GM23338 (cell line): ENCODE data around the gene PLEK. TPM values are rescaled to one million over a fixed set of nuclear protein-coding genes. Genes with fewer than 3 reads are reported as not detected.

ENCODE experiments used
- ATAC-seq: fragments of 200-7000 bp; cut with Tn5 transposase; 3 replicates; pipeline ENCODE4 v1.9.1; 2020
- DNase-seq: peaks from one replicate; pipeline ENCODE4 v3.0.0-alpha.2; 2015; ENCODE audit warnings: low spot score
- H2AFZ ChIP-seq: fragments of 200-600 bp; sonication (generic); 2 replicates; pipeline ENCODE4 v1.8.0; 2016; ENCODE audit warnings: antibody characterized with exemption, mild to moderate bottlenecking, moderate library complexity
- H3F3A ChIP-seq: fragments of 200-600 bp; sonication (generic); replicated peaks from 2 replicates; pipeline ENCODE4 v1.8.0; 2017; ENCODE audit warnings: antibody characterized with exemption, mixed run types, low read depth
- H3K27ac ChIP-seq: fragments of 200-600 bp; sonication (generic); 2 replicates; pipeline ENCODE4 v1.6.1; 2016; ENCODE audit warnings: low read depth
- H3K27me3 ChIP-seq: fragments of 200-600 bp; sonication (generic); 2 replicates; pipeline ENCODE4 v1.8.0; 2016; ENCODE audit warnings: mild to moderate bottlenecking, mixed run types, moderate library complexity; ENCODE audit not compliant: insufficient read depth
- H3K36me3 ChIP-seq: fragments of 200-600 bp; sonication (generic); 2 replicates; pipeline ENCODE4 v1.8.0; 2016; ENCODE audit warnings: mild to moderate bottlenecking; ENCODE audit not compliant: insufficient read depth
- H3K4me1 ChIP-seq: fragments of 200-600 bp; sonication (generic); 2 replicates; pipeline ENCODE4 v1.8.0; 2016; ENCODE audit warnings: mild to moderate bottlenecking, moderate library complexity; ENCODE audit not compliant: insufficient read depth
- H3K4me2 ChIP-seq: fragments of 200-600 bp; sonication (generic); 2 replicates; pipeline ENCODE4 v1.7.1; 2017; ENCODE audit warnings: mixed run types
- H3K4me3 ChIP-seq: fragments of 200-600 bp; sonication (generic); 2 replicates; pipeline ENCODE4 v1.6.1; 2016; ENCODE audit warnings: mixed run types
- H3K79me2 ChIP-seq: fragments of 200-600 bp; sonication (generic); replicated peaks from 2 replicates; pipeline ENCODE4 v1.8.0; 2017; ENCODE audit warnings: mild to moderate bottlenecking; ENCODE audit not compliant: insufficient read depth
- H3K9me2 ChIP-seq: fragments of 200-600 bp; sonication (generic); 2 replicates; pipeline ENCODE4 v1.8.0; 2017; ENCODE audit not compliant: insufficient read depth
- H4K20me1 ChIP-seq: fragments of 200-600 bp; sonication (generic); replicated peaks from 2 replicates; pipeline ENCODE4 v1.8.0; 2017; ENCODE audit warnings: mild to moderate bottlenecking; ENCODE audit not compliant: insufficient read depth
- H3K27ac Mint-ChIP-seq: 2 replicates; pipeline ENCODE4 v1.8.0; 2020; ENCODE audit warnings: inconsistent platforms, mild to moderate bottlenecking, moderate library complexity, mixed read lengths
- H3K27me3 Mint-ChIP-seq: 3 replicates; pipeline ENCODE4 v1.8.0; 2022; ENCODE audit warnings: low read depth, mild to moderate bottlenecking, moderate library complexity, mixed read lengths, inconsistent platforms; ENCODE audit not compliant: insufficient read depth, poor library complexity
- H3K36me3 Mint-ChIP-seq: 3 replicates; pipeline ENCODE4 v1.8.0; 2021; ENCODE audit warnings: low read depth, mild to moderate bottlenecking, inconsistent platforms, moderate library complexity, mixed read lengths
- H3K4me1 Mint-ChIP-seq: 3 replicates; pipeline ENCODE4 v1.8.0; 2020; ENCODE audit warnings: mild to moderate bottlenecking, inconsistent platforms, mixed read lengths
- H3K4me3 Mint-ChIP-seq: 3 replicates; pipeline ENCODE4 v1.8.0; 2021; ENCODE audit warnings: moderate library complexity, mild to moderate bottlenecking, inconsistent platforms, mixed read lengths
- H3K9me3 Mint-ChIP-seq: 3 replicates; pipeline ENCODE4 v1.8.0; 2020; ENCODE audit warnings: moderate library complexity, mild to moderate bottlenecking, inconsistent platforms, mixed read lengths
- CREB1 ChIP-seq: fragments of 250-450 bp; sonication (Bioruptor Pico); IDR thresholded peaks from 2 replicates; pipeline ENCODE4 v1.5.0; 2020; ENCODE audit warnings: low read depth, mild to moderate bottlenecking, moderate library complexity
- CTCF ChIP-seq, 2 experiments: fragments of 200-600 bp in 1 of 2; sonication (generic) in 1 of 2; conservative IDR thresholded peaks; 2 replicates each; pipeline versions ENCODE4 v1.5.1 to v1.6.1; 2016 to 2017; ENCODE audit warnings: antibody characterized with exemption in 2 of 2, low read depth in 2 of 2, mild to moderate bottlenecking in 2 of 2, moderate library complexity in 1 of 2
- ETS1 ChIP-seq: IDR thresholded peaks from 2 replicates; pipeline ENCODE4 v1.6.1; 2016; ENCODE audit warnings: antibody characterized with exemption
- EZH2 ChIP-seq: fragments of 200-600 bp; sonication (generic); IDR thresholded peaks from one replicate; pipeline ENCODE4 v1.8.0; 2017; ENCODE audit warnings: antibody characterized with exemption, mild to moderate bottlenecking, low read depth; ENCODE audit not compliant: unreplicated experiment
- EZH2phosphoT487 ChIP-seq: fragments of 200-600 bp; sonication (generic); IDR thresholded peaks from one replicate; pipeline ENCODE4 v1.8.1; 2018; ENCODE audit warnings: antibody characterized with exemption; ENCODE audit not compliant: unreplicated experiment
- JUNB ChIP-seq: IDR thresholded peaks from one replicate; pipeline ENCODE4 v1.6.1; 2016; ENCODE audit warnings: antibody characterized with exemption; ENCODE audit not compliant: unreplicated experiment
- NANOG ChIP-seq: IDR thresholded peaks from 2 replicates; pipeline ENCODE4 v1.6.1; 2016; ENCODE audit warnings: antibody characterized with exemption, borderline replicate concordance
- POLR2AphosphoS5 ChIP-seq: IDR thresholded peaks from 2 replicates; pipeline ENCODE4 v1.6.1; 2016; ENCODE audit warnings: antibody characterized with exemption, low read depth
- REST ChIP-seq: IDR thresholded peaks from one replicate; pipeline ENCODE4 v1.6.1; 2018; ENCODE audit warnings: antibody characterized with exemption; ENCODE audit not compliant: unreplicated experiment
- ZNF114 ChIP-seq: fragments of 250-450 bp; sonication (Bioruptor Pico); IDR thresholded peaks from 2 replicates; pipeline ENCODE4 v1.5.0; 2020; ENCODE audit warnings: mild to moderate bottlenecking, moderate library complexity
- ZNF331 ChIP-seq: fragments of 250-450 bp; sonication (Bioruptor Pico); IDR thresholded peaks from 2 replicates; pipeline ENCODE4 v1.5.0; 2020; ENCODE audit warnings: low read depth, mild to moderate bottlenecking, moderate library complexity
- ZNF462 ChIP-seq: fragments of 250-450 bp; sonication (Bioruptor Pico); IDR thresholded peaks from 2 replicates; pipeline ENCODE4 v1.5.0; 2020; ENCODE audit warnings: mild to moderate bottlenecking, moderate library complexity
- polyA plus RNA-seq: library from polyadenylated mRNA; unstranded; fragments of >200 nt; fragmentation: Nextera tagmentation; extraction: Ambion mirVana; gene quantifications from 2 replicates; pipeline ENCODE4 v1.2.1, GENCODE V29; 2016
- total RNA-seq: library from RNA; depleted of rRNA; stranded (reverse); fragments of >200 nt; shearing (Covaris generic); gene quantifications from 2 replicates; pipeline ENCODE4 v1.2.3, GENCODE V29; 2014

The PLEK gene
- total and polyA plus RNA-seq, 2 experiments from 2014 or later = 0.06 TPM; not detected in 1

- Mint-ChIP-seq H3K27ac (no peak overlapping the region), H3K27me3 (peaks cover 33% of the 10 kb centered on the region), H3K9me3 (no peaks in the 10 kb centered on the region), H3K36me3 (no peaks in the 10 kb centered on the region), H3K4me3 (no peak overlapping the region), H3K4me1 (peaks cover 6% of the 10 kb centered on the region; the same call in 2 of the 3 replicates)
- TF ChIP-seq ZNF462 (CRISPR knock-in tag) (no peak), ZNF331 (no peak), ZNF114 (CRISPR knock-in tag) (no peak), REST (no peak), JUNB (no peak), CREB1 (CRISPR knock-in tag) (no peak), EZH2phosphoT487 (no peak), POLR2AphosphoS5 (no peak), CTCF (conservative IDR thresholded peaks at IDR 0.05; ENCODE audit: low read depth in 2 of 2) (no peak), NANOG (no peak), ETS1 (no peak), EZH2 (no peak)
- Histone ChIP-seq H2AFZ (no peak overlapping the region), H4K20me1 (no peaks in the 10 kb centered on the region), H3K4me2 (no peak overlapping the region), H3K27ac (no peak overlapping the region), H3K4me1 (peaks cover 8% of the 10 kb centered on the region), H3K27me3 (peaks cover 45% of the 10 kb centered on the region), H3K79me2 (no peaks in the 10 kb centered on the region), H3F3A (no peaks in the 10 kb centered on the region), H3K4me3 (no peak overlapping the region), H3K36me3 (no peaks in the 10 kb centered on the region), H3K9me2 (no peaks in the 10 kb centered on the region)
- no peak for ATAC-seq
- peak; percentile 9 for DNase-seq
These were observed 49.0 kb upstream of the PLEK start for GRCh38 chr2:68316111-68316510.
